HCT116 (cell line): ENCODE measurements around the gene PNPLA5. TPM values are rescaled to one million over a fixed set of nuclear protein-coding genes. Genes with fewer than 3 reads are reported as not detected.

Experiments
- ATAC-seq: fragments of 200-7000 bp; cut with Tn5 transposase; 2 replicates; pipeline ENCODE4 v1.9.1; 2020; ENCODE audit warnings: mild to moderate bottlenecking, moderate library complexity
- BruUV-seq: library from RNA; stranded (reverse); fragments of 400-500 nt; replicated peaks from 2 replicates; lab custom pipeline; 2021; lab: Mats Ljungman, UMichigan
- CTCF ChIA-PET: fragments of 300-600 bp; sonication (Branson Sonifier 250); formaldehyde crosslinking; loops from one replicate; lab custom pipeline; 2021; ENCODE audit warnings: antibody characterized with exemption; lab: Charles Lee
- POLR2A ChIA-PET: fragments of 300-600, 350-600 bp; sonication (Branson Sonifier 250); formaldehyde crosslinking; loops from one replicate; lab custom pipeline; 2021; ENCODE audit warnings: antibody characterized with exemption; lab: Charles Lee
- RAD21 ChIA-PET, 2 experiments: fragments of 300-600 bp; sonication (Branson Sonifier 250); formaldehyde crosslinking; loops; one replicate each; lab custom pipeline; 2023; ENCODE audit warnings: low total read pairs in 2 of 2; ENCODE audit not compliant: uncharacterized antibody in 2 of 2, unreplicated experiment in 2 of 2, low non-redundant PET in 1 of 2; lab: Charles Lee
- DNase-seq: peaks from one replicate; pipeline ENCODE4 v3.0.0-alpha.2; 2010; ENCODE audit warnings: low read depth, low spot score
- H2AFZ ChIP-seq: fragments of 200-600 bp; shearing (Covaris generic), sonication (generic); 2 replicates; pipeline ENCODE4 v1.6.1; 2017; ENCODE audit warnings: low read depth, mixed run types, mixed read lengths, antibody characterized with exemption, low read length; ENCODE audit not compliant: poor library complexity, severe bottlenecking
- H3K27ac ChIP-seq: 2 replicates; pipeline ENCODE4 v1.5.1; 2012; ENCODE audit warnings: low read depth, low read length
- H3K27me3 ChIP-seq: fragments of 200-600 bp; sonication (generic); 2 replicates; pipeline ENCODE4 v1.6.1; 2016; ENCODE audit warnings: mixed run types, low read length, mixed read lengths; ENCODE audit not compliant: insufficient read depth
- H3K36me3 ChIP-seq, 2 experiments: fragments of 200-500 bp in 1 of 2; fragments of 200-600 bp in 1 of 2; sonication (Bioruptor generic) in 1 of 2; sonication (generic) in 1 of 2; 2 replicates each; pipeline versions ENCODE4 v1.5.1 to v1.6.1; 2014 to 2016; ENCODE audit warnings: low read length in 2 of 2, inconsistent platforms in 1 of 2, mixed read lengths in 1 of 2, mixed run types in 1 of 2; ENCODE audit not compliant: insufficient read depth in 2 of 2, control insufficient read depth in 1 of 2
- H3K4me1 ChIP-seq, 2 experiments: fragments of 200-600 bp in 1 of 2; sonication (generic) in 1 of 2; 2 replicates each; pipeline versions ENCODE4 v1.5.1 to v1.6.1; 2012 to 2017; ENCODE audit warnings: low read length in 2 of 2, inconsistent platforms in 1 of 2, mild to moderate bottlenecking in 1 of 2, mixed read lengths in 1 of 2, mixed run types in 1 of 2, moderate library complexity in 1 of 2; ENCODE audit not compliant: insufficient read depth in 2 of 2, control insufficient read depth in 1 of 2
- H3K4me2 ChIP-seq: fragments of 200-600 bp; sonication (generic); 2 replicates; pipeline ENCODE4 v1.6.1; 2017; ENCODE audit warnings: mixed run types, low read length, mixed read lengths
- H3K4me3 ChIP-seq, 2 experiments: fragments of 200-600 bp in 1 of 2; sonication (generic) in 1 of 2; replicated peaks in 1 of 2; 2 replicates each; pipeline ENCODE4 v1.5.1; 2011 to 2016; ENCODE audit warnings: low read length in 2 of 2, control low read depth in 1 of 2, low read depth in 1 of 2, mild to moderate bottlenecking in 1 of 2, mixed read lengths in 1 of 2, mixed run types in 1 of 2
- H3K79me2 ChIP-seq: fragments of 200-600 bp; sonication (generic); 2 replicates; pipeline ENCODE4 v1.6.1; 2017; ENCODE audit warnings: mild to moderate bottlenecking, mixed run types, low read length, moderate library complexity, mixed read lengths; ENCODE audit not compliant: insufficient read depth
- H3K9ac ChIP-seq: fragments of 200-600 bp; sonication (generic); 2 replicates; pipeline ENCODE4 v1.6.1; 2016; ENCODE audit warnings: low read length, mixed read lengths
- H3K9me2 ChIP-seq: fragments of 200-600 bp; sonication (generic), shearing (Covaris generic); 2 replicates; pipeline ENCODE4 v1.6.1; 2017; ENCODE audit warnings: mixed run types, mild to moderate bottlenecking, moderate library complexity; ENCODE audit not compliant: insufficient read depth
- H3K9me3 ChIP-seq, 2 experiments: fragments of 200-500 bp in 1 of 2; fragments of 200-600 bp in 1 of 2; sonication (Bioruptor generic) in 1 of 2; sonication (generic) in 1 of 2; 2 replicates each; pipeline ENCODE4 v1.6.1; 2014 to 2017; ENCODE audit warnings: low read length in 2 of 2, mixed read lengths in 2 of 2, inconsistent platforms in 1 of 2, low read depth in 1 of 2, mild to moderate bottlenecking in 1 of 2, mixed run types in 1 of 2, moderate library complexity in 1 of 2; ENCODE audit not compliant: control insufficient read depth in 1 of 2, insufficient read depth in 1 of 2
- H4K20me1 ChIP-seq: fragments of 200-600 bp; sonication (generic), shearing (Covaris generic); 2 replicates; pipeline ENCODE4 v1.6.1; 2017; ENCODE audit warnings: mixed run types, mild to moderate bottlenecking, moderate library complexity; ENCODE audit not compliant: insufficient read depth
- CBX3 ChIP-seq: IDR thresholded peaks from 2 replicates; pipeline ENCODE4 v1.6.1; 2012; ENCODE audit warnings: low read depth
- EZH2 ChIP-seq: fragments of 200-600 bp; sonication (generic); IDR thresholded peaks from 2 replicates; pipeline ENCODE4 v1.6.1; 2017; ENCODE audit warnings: antibody characterized with exemption, mixed run types
- FOSL1 ChIP-seq: IDR thresholded peaks from 2 replicates; pipeline ENCODE4 v1.6.1; 2012; ENCODE audit warnings: low read depth
- JUND ChIP-seq: IDR thresholded peaks from 2 replicates; pipeline ENCODE4 v1.6.1; 2012
- POLR2AphosphoS5 ChIP-seq: IDR thresholded peaks from 2 replicates; pipeline ENCODE4 v1.6.1; 2011; ENCODE audit warnings: mild to moderate bottlenecking, low read depth, low read length, moderate library complexity
- SP1 ChIP-seq: IDR thresholded peaks from 2 replicates; pipeline ENCODE4 v1.6.1; 2012; ENCODE audit warnings: low read depth
- intact Hi-C: fragments of 100-400 bp; cut with micrococcal nuclease; formaldehyde crosslinking; loops from 2 replicates; pipeline ENCODE4 v1.10.0; 2022
- total RNA-seq: library from RNA; stranded (reverse); gene quantifications from one replicate; pipeline ENCODE4 v1.2.1, GENCODE V29; 2021; ENCODE audit not compliant: unreplicated experiment
- TF ChIP-seq, protein P1 (sequence below): IDR thresholded peaks from 2 replicates; pipeline ENCODE4 v1.6.1; 2011; ENCODE audit warnings: mild to moderate bottlenecking, low read length, moderate library complexity; ENCODE audit not compliant: insufficient replicate concordance; ENCODE audit errors: extremely low read depth
- TF ChIP-seq, protein P2 (sequence below), 3 experiments: fragments of 200-600 bp in 1 of 3; sonication (generic) in 1 of 3; IDR thresholded peaks in 2 of 3; conservative IDR thresholded peaks in 1 of 3; 2 replicates each; pipeline ENCODE4 v1.5.1; 2012 to 2017; ENCODE audit warnings: low read depth in 2 of 3, low read length in 2 of 3, antibody characterized with exemption in 1 of 3, borderline replicate concordance in 1 of 3, control low read depth in 1 of 3, mild to moderate bottlenecking in 1 of 3, mixed read lengths in 1 of 3, mixed run types in 1 of 3, moderate library complexity in 1 of 3; ENCODE audit not compliant: insufficient read depth in 1 of 3

The PNPLA5 gene
- total RNA-seq, 1 experiment from 2014 or later = 2.9 TPM

DNA sequence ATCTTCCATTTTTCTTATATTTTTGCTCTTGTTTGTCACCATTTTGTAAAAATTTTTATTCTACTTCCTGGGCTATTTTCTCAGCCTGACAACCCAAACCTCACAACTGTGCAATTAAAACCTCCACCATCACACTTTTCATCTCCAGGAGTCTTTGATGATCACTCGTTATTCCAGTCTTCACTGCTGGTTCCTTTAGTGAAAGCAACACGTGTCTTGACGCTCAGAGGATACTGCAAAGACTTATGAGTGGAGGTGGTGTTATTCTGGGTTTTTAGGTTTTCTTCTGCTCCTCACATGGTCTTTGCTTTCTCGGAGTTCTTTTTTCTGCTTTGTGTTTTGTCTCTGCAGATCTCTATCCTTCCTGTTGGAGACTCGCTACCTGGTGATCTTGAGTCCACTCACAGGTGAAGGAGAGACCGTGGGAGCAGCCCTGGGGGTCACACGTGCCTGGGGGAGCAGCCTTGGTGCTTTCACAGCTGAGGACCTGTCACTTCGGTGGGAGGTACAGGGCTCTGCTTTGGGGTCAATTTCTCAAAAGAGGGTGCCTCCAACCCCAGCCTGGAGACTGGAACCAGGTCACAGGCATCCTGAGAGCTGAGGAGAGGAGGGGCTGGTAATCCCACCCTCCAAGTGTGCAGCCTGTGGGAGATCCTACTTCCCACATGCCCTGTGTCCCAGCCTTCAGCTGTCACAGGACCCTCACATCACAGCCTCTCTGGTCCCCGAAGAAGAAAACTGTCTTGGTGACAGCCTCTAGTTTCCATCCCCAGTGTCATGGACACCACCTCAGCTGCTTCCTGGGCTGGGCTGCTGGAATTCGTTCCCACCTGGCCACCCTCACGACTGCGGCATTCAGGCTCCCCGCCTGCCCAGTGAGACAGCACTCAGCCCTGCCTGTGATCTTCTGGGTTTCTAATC is 40.5 kb downstream of the PNPLA5 start:
- ChIA-PET POLR2A (no interaction called here), CTCF (interaction anchor here (1.3 kb wide), 1 partner anchor 32 kb away, joined by 3 read pairs; no protein-coding TSS in a partner anchor)

More for the DNA sequence above, 40.5 kb downstream of the PNPLA5 start:
- no peak for ATAC-seq
- H3K79me2 ChIP-seq = peaks cover 69% of the 10 kb centered on the region
- no peaks in the 10 kb centered on the region for H3K9me3 ChIP-seq
- H3K27ac ChIP-seq = no peak overlapping the region
- H3K36me3 ChIP-seq = no peaks in the 10 kb centered on the region
- DNase-seq = no peak
- RAD21 ChIA-PET = no interaction called here
- TF ChIP-seq POLR2AphosphoS5 (no peak), CBX3 (no peak), EZH2 (no peak), SP1 (no peak), JUND (no peak), FOSL1 (no peak)
- TF ChIP-seq, protein P1, sequence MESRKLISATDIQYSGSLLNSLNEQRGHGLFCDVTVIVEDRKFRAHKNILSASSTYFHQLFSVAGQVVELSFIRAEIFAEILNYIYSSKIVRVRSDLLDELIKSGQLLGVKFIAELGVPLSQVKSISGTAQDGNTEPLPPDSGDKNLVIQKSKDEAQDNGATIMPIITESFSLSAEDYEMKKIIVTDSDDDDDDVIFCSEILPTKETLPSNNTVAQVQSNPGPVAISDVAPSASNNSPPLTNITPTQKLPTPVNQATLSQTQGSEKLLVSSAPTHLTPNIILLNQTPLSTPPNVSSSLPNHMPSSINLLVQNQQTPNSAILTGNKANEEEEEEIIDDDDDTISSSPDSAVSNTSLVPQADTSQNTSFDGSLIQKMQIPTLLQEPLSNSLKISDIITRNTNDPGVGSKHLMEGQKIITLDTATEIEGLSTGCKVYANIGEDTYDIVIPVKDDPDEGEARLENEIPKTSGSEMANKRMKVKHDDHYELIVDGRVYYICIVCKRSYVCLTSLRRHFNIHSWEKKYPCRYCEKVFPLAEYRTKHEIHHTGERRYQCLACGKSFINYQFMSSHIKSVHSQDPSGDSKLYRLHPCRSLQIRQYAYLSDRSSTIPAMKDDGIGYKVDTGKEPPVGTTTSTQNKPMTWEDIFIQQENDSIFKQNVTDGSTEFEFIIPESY = no peak
- TF ChIP-seq, protein P2, sequence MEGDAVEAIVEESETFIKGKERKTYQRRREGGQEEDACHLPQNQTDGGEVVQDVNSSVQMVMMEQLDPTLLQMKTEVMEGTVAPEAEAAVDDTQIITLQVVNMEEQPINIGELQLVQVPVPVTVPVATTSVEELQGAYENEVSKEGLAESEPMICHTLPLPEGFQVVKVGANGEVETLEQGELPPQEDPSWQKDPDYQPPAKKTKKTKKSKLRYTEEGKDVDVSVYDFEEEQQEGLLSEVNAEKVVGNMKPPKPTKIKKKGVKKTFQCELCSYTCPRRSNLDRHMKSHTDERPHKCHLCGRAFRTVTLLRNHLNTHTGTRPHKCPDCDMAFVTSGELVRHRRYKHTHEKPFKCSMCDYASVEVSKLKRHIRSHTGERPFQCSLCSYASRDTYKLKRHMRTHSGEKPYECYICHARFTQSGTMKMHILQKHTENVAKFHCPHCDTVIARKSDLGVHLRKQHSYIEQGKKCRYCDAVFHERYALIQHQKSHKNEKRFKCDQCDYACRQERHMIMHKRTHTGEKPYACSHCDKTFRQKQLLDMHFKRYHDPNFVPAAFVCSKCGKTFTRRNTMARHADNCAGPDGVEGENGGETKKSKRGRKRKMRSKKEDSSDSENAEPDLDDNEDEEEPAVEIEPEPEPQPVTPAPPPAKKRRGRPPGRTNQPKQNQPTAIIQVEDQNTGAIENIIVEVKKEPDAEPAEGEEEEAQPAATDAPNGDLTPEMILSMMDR (IDR thresholded peaks at IDR 0.05 in 2 of 3, conservative IDR thresholded peaks at IDR 0.05 in 1 of 3; ENCODE audit: borderline replicate concordance in 1 of 3, insufficient read depth in 1 of 3, low read depth in 2 of 3, low read length in 2 of 3) = no peak
- H3K4me2 ChIP-seq = no peak overlapping the region
- H3K4me1 ChIP-seq = peaks cover 0 to 6% of the 10 kb centered on the region in 2 experiments; a peak in 1 of 4 replicates
- H3K27me3 ChIP-seq = peaks cover 5% of the 10 kb centered on the region; the same call in 1 of the 2 replicates
- no peak overlapping the region for H2AFZ ChIP-seq
- no peak overlapping the region for H3K9ac ChIP-seq
- no peaks in the 10 kb centered on the region for H4K20me1 ChIP-seq
- BruUV-seq = no TSS peak
- H3K9me2 ChIP-seq = no peaks in the 10 kb centered on the region
- no peak overlapping the region for H3K4me3 ChIP-seq
- intact Hi-C loops = no loop called here
